IMR-90 (cell line): ENCODE results near the gene AGFG1. TPM values are rescaled to one million over a fixed set of nuclear protein-coding genes. Genes with fewer than 3 reads are reported as not detected.

ENCODE experiments used
- ATAC-seq: fragments of 200-7000 bp; cut with Tn5 transposase; 2 replicates; pipeline ENCODE4 v1.9.1; 2020; ENCODE audit warnings: low read depth, mild to moderate bottlenecking, moderate library complexity
- BruUV-seq: library from RNA; stranded (reverse); fragments of 400-500 nt; replicated peaks from 2 replicates; lab custom pipeline; 2021; lab: Mats Ljungman, UMichigan
- CTCF ChIA-PET: fragments of 300-600 bp; formaldehyde crosslinking; extraction: SDS; loops from one replicate; lab custom pipeline; 2021; ENCODE audit warnings: antibody characterized with exemption; lab: Yijun Ruan, JAX
- POLR2A ChIA-PET: fragments of 300-600 bp; sonication (Branson Sonifier 250); formaldehyde crosslinking; loops from one replicate; lab custom pipeline; 2022; ENCODE audit warnings: antibody characterized with exemption; ENCODE audit not compliant: unreplicated experiment; lab: Charles Lee
- DNase-seq: peaks from one replicate; pipeline ENCODE4 v3.0.0; 2013
- H2AFZ ChIP-seq: replicated peaks from 2 replicates; pipeline ENCODE3; 2013; ENCODE audit warnings: low read length, mild to moderate bottlenecking; ENCODE audit not compliant: poor library complexity
- H2AK5ac ChIP-seq: 2 replicates; pipeline ENCODE4 v1.6.1; 2013; ENCODE audit warnings: low read depth, low read length, inconsistent platforms
- H2AK9ac ChIP-seq: replicated peaks from 2 replicates; pipeline ENCODE3; 2013; ENCODE audit warnings: mild to moderate bottlenecking, low read depth, low read length, moderate library complexity; ENCODE audit not compliant: poor library complexity
- H2BK120ac ChIP-seq: 2 replicates; pipeline ENCODE4 v1.6.1; 2013; ENCODE audit warnings: low read depth, low read length, inconsistent platforms
- H2BK15ac ChIP-seq: 3 replicates; pipeline ENCODE4 v1.6.1; 2013; ENCODE audit warnings: low read depth, low read length, inconsistent platforms
- H2BK20ac ChIP-seq: 2 replicates; pipeline ENCODE4 v1.6.1; 2013; ENCODE audit warnings: low read depth, mild to moderate bottlenecking, inconsistent platforms, low read length, moderate library complexity
- H2BK5ac ChIP-seq: 2 replicates; pipeline ENCODE4 v1.6.1; 2013; ENCODE audit warnings: mild to moderate bottlenecking, low read depth, low read length, inconsistent platforms; ENCODE audit not compliant: poor library complexity, severe bottlenecking
- H3K14ac ChIP-seq: replicated peaks from 2 replicates; pipeline ENCODE4 v1.6.1; 2013; ENCODE audit warnings: low read depth, low read length, inconsistent platforms
- H3K18ac ChIP-seq: 2 replicates; pipeline ENCODE4 v1.6.1; 2013; ENCODE audit warnings: low read depth, low read length, control low read depth
- H3K23ac ChIP-seq: 2 replicates; pipeline ENCODE4 v1.6.1; 2013; ENCODE audit warnings: low read depth, low read length, inconsistent platforms
- H3K27ac ChIP-seq: 2 replicates; pipeline ENCODE4 v1.5.1; 2013; ENCODE audit warnings: mild to moderate bottlenecking, control low read depth, low read length; ENCODE audit not compliant: insufficient read depth
- H3K27me3 ChIP-seq: 2 replicates; pipeline ENCODE4 v1.6.1; 2013; ENCODE audit warnings: low read length; ENCODE audit not compliant: control insufficient read depth, insufficient read depth
- H3K36me3 ChIP-seq: 2 replicates; pipeline ENCODE4 v1.6.1; 2013; ENCODE audit warnings: low read length, mixed read lengths; ENCODE audit not compliant: control insufficient read depth, insufficient read depth
- H3K4ac ChIP-seq: 2 replicates; pipeline ENCODE4 v1.6.1; 2013; ENCODE audit warnings: low read depth, low read length, inconsistent platforms
- H3K4me1 ChIP-seq: 2 replicates; pipeline ENCODE4 v1.6.1; 2013; ENCODE audit warnings: low read length, mixed read lengths; ENCODE audit not compliant: control insufficient read depth, insufficient read depth
- H3K4me2 ChIP-seq: 2 replicates; pipeline ENCODE4 v1.6.1; 2013; ENCODE audit warnings: low read depth, mild to moderate bottlenecking, control low read depth, low read length, moderate library complexity
- H3K4me3 ChIP-seq: 2 replicates; pipeline ENCODE4 v1.5.1; 2013; ENCODE audit warnings: low read depth, mild to moderate bottlenecking, control low read depth, low read length, moderate library complexity; ENCODE audit not compliant: insufficient read depth
- H3K56ac ChIP-seq: 2 replicates; pipeline ENCODE4 v1.6.1; 2013; ENCODE audit warnings: low read length, inconsistent platforms; ENCODE audit not compliant: insufficient read depth; ENCODE audit errors: extremely low read depth
- H3K79me1 ChIP-seq, 2 experiments: 2 replicates each; pipeline ENCODE4 v1.6.1; 2013; ENCODE audit warnings: low read length in 2 of 2, inconsistent platforms in 1 of 2, low read depth in 1 of 2
- H3K9ac ChIP-seq: 2 replicates; pipeline ENCODE4 v1.6.1; 2013; ENCODE audit warnings: low read depth, low read length, control low read depth
- H3K9me1 ChIP-seq: 2 replicates; pipeline ENCODE4 v1.6.1; 2013; ENCODE audit warnings: low read length, inconsistent platforms; ENCODE audit not compliant: insufficient read depth
- H3K9me3 ChIP-seq: 2 replicates; pipeline ENCODE4 v1.6.1; 2013; ENCODE audit warnings: low read length; ENCODE audit not compliant: control insufficient read depth, insufficient read depth
- H4K20me1 ChIP-seq: 2 replicates; pipeline ENCODE4 v1.6.1; 2013; ENCODE audit warnings: low read length, inconsistent platforms; ENCODE audit not compliant: insufficient read depth
- H4K5ac ChIP-seq: 2 replicates; pipeline ENCODE4 v1.6.1; 2013; ENCODE audit warnings: mild to moderate bottlenecking, low read depth, low read length, control low read depth
- H4K8ac ChIP-seq, 2 experiments: 2 replicates each; pipeline ENCODE4 v1.6.1; 2013; ENCODE audit warnings: low read depth in 2 of 2, low read length in 2 of 2, control low read depth in 1 of 2, inconsistent platforms in 1 of 2
- H4K91ac ChIP-seq: 2 replicates; pipeline ENCODE4 v1.6.1; 2013; ENCODE audit warnings: low read depth, low read length, inconsistent platforms; ENCODE audit not compliant: insufficient read depth
- BHLHE40 ChIP-seq: fragments of 150-350 bp; IDR thresholded peaks from 2 replicates; pipeline ENCODE4 v1.6.1; 2016; ENCODE audit warnings: mild to moderate bottlenecking, low read depth, low read length
- CEBPB ChIP-seq: IDR thresholded peaks from 2 replicates; pipeline ENCODE4 v1.6.1; 2012; ENCODE audit warnings: low read depth, low read length, improper control_type of control experiment
- CHD1 ChIP-seq: IDR thresholded peaks from 2 replicates; pipeline ENCODE4 v1.6.1; 2012; ENCODE audit warnings: low read depth, low read length, improper control_type of control experiment
- FOS ChIP-seq: fragments of 150-350 bp; IDR thresholded peaks from 2 replicates; pipeline ENCODE4 v1.6.1; 2016; ENCODE audit warnings: low read depth, low read length
- MAFK ChIP-seq: IDR thresholded peaks from 2 replicates; pipeline ENCODE4 v1.6.1; 2012; ENCODE audit warnings: low read depth, low read length, improper control_type of control experiment
- MAZ ChIP-seq: IDR thresholded peaks from 2 replicates; pipeline ENCODE4 v1.6.1; 2012; ENCODE audit warnings: low read depth, mild to moderate bottlenecking, low read length, improper control_type of control experiment, moderate library complexity, borderline replicate concordance
- MXI1 ChIP-seq: IDR thresholded peaks from 2 replicates; pipeline ENCODE4 v1.6.1; 2012; ENCODE audit warnings: low read depth, mild to moderate bottlenecking, low read length, moderate library complexity, borderline replicate concordance
- NFE2L2 ChIP-seq: fragments of 150-350 bp; IDR thresholded peaks from 2 replicates; pipeline ENCODE4 v1.6.1; 2016; ENCODE audit warnings: low read depth, mild to moderate bottlenecking, low read length
- POLR2A ChIP-seq: IDR thresholded peaks from 2 replicates; pipeline ENCODE4 v1.6.1; 2012; ENCODE audit warnings: mild to moderate bottlenecking, low read depth, low read length
- RAD21 ChIP-seq: IDR thresholded peaks from 2 replicates; pipeline ENCODE4 v1.6.1; 2012; ENCODE audit warnings: low read length, improper control_type of control experiment
- RCOR1 ChIP-seq: IDR thresholded peaks from 2 replicates; pipeline ENCODE4 v1.6.1; 2012; ENCODE audit warnings: mild to moderate bottlenecking, low read length, improper control_type of control experiment; ENCODE audit not compliant: insufficient replicate concordance
- RFX5 ChIP-seq: IDR thresholded peaks from 2 replicates; pipeline ENCODE4 v1.8.0; 2012; ENCODE audit warnings: low read depth, mild to moderate bottlenecking, low read length, moderate library complexity
- SMC3 ChIP-seq: fragments of 150-350 bp; IDR thresholded peaks from 2 replicates; pipeline ENCODE4 v1.6.1; 2016; ENCODE audit warnings: low read depth, mild to moderate bottlenecking, antibody characterized with exemption, low read length, moderate library complexity
- dilution Hi-C: fragments of 300-500 bp; cut with HindIII; formaldehyde crosslinking; loops from one replicate; pipeline ENCODE4 v1.14.3; 2018; ENCODE audit warnings: low sequenced_read_pairs; ENCODE audit not compliant: unreplicated experiment
- in situ Hi-C: fragments of 300-500 bp; cut with MboI; formaldehyde crosslinking; loops from 3 replicates; pipeline ENCODE4 v1.14.3; 2019; ENCODE audit warnings: low sequenced_read_pairs, inconsistent platforms, mixed read lengths
- intact Hi-C: fragments of 100-400 bp; cut with micrococcal nuclease; formaldehyde crosslinking; loops from 2 replicates; pipeline ENCODE4 v1.10.0; 2022
- polyA plus RNA-seq, 3 experiments: library from polyadenylated mRNA; depleted of rRNA; stranded (reverse); fragments of >200 nt; gene quantifications; 2 replicates each; pipeline ENCODE4 v1.2.3, GENCODE V29; 2012; ENCODE audit warnings: low replicate concordance in 1 of 3
- total RNA-seq: library from RNA; depleted of rRNA; stranded (reverse); fragments of >200 nt; gene quantifications from 2 replicates; pipeline ENCODE4 v1.2.3, GENCODE V29; 2012
- TF ChIP-seq, protein P1 (sequence below): fragments of 150-350 bp; IDR thresholded peaks from 2 replicates; pipeline ENCODE4 v1.6.1; 2016; ENCODE audit warnings: low read depth, mild to moderate bottlenecking, low read length, moderate library complexity, borderline replicate concordance
- TF ChIP-seq, protein P2 (sequence below): fragments of 150-350 bp; IDR thresholded peaks from 2 replicates; pipeline ENCODE4 v1.6.1; 2017; ENCODE audit warnings: mild to moderate bottlenecking, antibody characterized with exemption, low read length, low read depth
- TF ChIP-seq, protein P3 (sequence below): conservative IDR thresholded peaks from 2 replicates; pipeline ENCODE4 v1.5.1; 2012; ENCODE audit warnings: mild to moderate bottlenecking, low read depth, low read length, improper control_type of control experiment

AGFG1 gene
- total and polyA plus RNA-seq, 2 of the 4 experiments (the other 2 are of a cell fraction): 58.4 to 126 TPM

DNA sequence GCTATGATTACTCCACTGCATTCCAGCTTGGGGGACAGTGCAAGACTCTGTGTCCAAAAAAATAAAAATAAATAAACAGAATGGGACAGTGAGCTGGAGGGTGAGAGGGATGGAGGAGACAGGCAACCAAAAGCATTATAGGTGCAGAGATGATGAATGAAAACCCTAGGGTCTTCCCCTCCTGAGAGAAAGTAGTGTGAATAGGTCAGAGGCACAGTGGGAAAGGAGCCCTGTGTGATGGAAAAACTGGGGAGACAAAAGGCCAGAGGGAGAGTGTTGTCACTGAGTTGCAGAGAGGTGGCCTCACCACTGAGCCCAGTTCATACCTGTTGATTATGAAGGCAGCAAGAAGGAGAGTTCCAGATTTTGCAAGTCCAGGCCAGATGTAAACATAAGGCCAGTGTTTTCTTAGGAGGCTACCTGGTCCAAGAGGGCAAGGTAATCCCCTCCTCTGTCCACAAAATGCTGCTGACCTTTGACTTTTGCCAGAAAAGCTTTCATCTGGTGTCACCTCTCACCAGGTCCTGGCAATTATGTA lies 17.6 kb upstream of the AGFG1 start:
- Histone ChIP-seq H3K27ac (no peak overlapping the region), H3K14ac (no peak overlapping the region), H3K4me1 (peaks cover 3% of the 10 kb centered on the region; the same call in 1 of the 2 replicates), H4K91ac (no peak overlapping the region), H3K23ac (no peak overlapping the region), H2AK9ac (no peak overlapping the region), H3K9me3 (no peaks in the 10 kb centered on the region), H3K27me3 (no peaks in the 10 kb centered on the region), H2AK5ac (no peak overlapping the region), H2AFZ (no peak overlapping the region), H4K20me1 (no peaks in the 10 kb centered on the region), H3K4ac (no peak overlapping the region), H3K79me1 (no peaks in the 10 kb centered on the region), H4K5ac (no peak overlapping the region), H2BK5ac (no peak overlapping the region), H3K36me3 (no peaks in the 10 kb centered on the region), H2BK20ac (no peak overlapping the region), H3K4me2 (no peak overlapping the region), H2BK120ac (no peak overlapping the region), H3K4me3 (no peak overlapping the region), H2BK15ac (no peak overlapping the region), H4K8ac (no peak overlapping the region), H3K18ac (no peak overlapping the region), H3K56ac (no peak overlapping the region), H3K9ac (no peak overlapping the region), H3K9me1 (no peaks in the 10 kb centered on the region; the same call in 1 of the 2 replicates)
- DNase-seq (no peak), ATAC-seq (no peak)
- ChIA-PET CTCF (no interaction called here), POLR2A (no interaction called here)
- BruUV-seq: no TSS peak
- in situ Hi-C loops: no loop called here
- dilution Hi-C loops: no loop called here
- intact Hi-C loops: no loop called here
- TF ChIP-seq RCOR1 (no peak), POLR2A (no peak), SMC3 (no peak), RAD21 (no peak), MAFK (no peak), BHLHE40 (no peak), NFE2L2 (no peak), CHD1 (no peak), MXI1 (no peak), FOS (no peak), MAZ (no peak), CEBPB (no peak), RFX5 (no peak)
- TF ChIP-seq, protein P1, sequence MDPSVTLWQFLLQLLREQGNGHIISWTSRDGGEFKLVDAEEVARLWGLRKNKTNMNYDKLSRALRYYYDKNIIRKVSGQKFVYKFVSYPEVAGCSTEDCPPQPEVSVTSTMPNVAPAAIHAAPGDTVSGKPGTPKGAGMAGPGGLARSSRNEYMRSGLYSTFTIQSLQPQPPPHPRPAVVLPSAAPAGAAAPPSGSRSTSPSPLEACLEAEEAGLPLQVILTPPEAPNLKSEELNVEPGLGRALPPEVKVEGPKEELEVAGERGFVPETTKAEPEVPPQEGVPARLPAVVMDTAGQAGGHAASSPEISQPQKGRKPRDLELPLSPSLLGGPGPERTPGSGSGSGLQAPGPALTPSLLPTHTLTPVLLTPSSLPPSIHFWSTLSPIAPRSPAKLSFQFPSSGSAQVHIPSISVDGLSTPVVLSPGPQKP: no peak
- TF ChIP-seq, protein P2, sequence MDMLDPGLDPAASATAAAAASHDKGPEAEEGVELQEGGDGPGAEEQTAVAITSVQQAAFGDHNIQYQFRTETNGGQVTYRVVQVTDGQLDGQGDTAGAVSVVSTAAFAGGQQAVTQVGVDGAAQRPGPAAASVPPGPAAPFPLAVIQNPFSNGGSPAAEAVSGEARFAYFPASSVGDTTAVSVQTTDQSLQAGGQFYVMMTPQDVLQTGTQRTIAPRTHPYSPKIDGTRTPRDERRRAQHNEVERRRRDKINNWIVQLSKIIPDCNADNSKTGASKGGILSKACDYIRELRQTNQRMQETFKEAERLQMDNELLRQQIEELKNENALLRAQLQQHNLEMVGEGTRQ: no peak
- TF ChIP-seq, protein P3, sequence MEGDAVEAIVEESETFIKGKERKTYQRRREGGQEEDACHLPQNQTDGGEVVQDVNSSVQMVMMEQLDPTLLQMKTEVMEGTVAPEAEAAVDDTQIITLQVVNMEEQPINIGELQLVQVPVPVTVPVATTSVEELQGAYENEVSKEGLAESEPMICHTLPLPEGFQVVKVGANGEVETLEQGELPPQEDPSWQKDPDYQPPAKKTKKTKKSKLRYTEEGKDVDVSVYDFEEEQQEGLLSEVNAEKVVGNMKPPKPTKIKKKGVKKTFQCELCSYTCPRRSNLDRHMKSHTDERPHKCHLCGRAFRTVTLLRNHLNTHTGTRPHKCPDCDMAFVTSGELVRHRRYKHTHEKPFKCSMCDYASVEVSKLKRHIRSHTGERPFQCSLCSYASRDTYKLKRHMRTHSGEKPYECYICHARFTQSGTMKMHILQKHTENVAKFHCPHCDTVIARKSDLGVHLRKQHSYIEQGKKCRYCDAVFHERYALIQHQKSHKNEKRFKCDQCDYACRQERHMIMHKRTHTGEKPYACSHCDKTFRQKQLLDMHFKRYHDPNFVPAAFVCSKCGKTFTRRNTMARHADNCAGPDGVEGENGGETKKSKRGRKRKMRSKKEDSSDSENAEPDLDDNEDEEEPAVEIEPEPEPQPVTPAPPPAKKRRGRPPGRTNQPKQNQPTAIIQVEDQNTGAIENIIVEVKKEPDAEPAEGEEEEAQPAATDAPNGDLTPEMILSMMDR: no peak
